GM21723 (cell line): ENCODE data around the gene FAM20A.

Experiments used
- ATAC-seq: cut with Tn5 transposase; IDR thresholded peaks from one replicate; pipeline ENCODE4 v1.9.1; 2021; ENCODE audit warnings: mild to moderate bottlenecking, moderate library complexity; ENCODE audit not compliant: unreplicated experiment

The FAM20A gene

DNA sequence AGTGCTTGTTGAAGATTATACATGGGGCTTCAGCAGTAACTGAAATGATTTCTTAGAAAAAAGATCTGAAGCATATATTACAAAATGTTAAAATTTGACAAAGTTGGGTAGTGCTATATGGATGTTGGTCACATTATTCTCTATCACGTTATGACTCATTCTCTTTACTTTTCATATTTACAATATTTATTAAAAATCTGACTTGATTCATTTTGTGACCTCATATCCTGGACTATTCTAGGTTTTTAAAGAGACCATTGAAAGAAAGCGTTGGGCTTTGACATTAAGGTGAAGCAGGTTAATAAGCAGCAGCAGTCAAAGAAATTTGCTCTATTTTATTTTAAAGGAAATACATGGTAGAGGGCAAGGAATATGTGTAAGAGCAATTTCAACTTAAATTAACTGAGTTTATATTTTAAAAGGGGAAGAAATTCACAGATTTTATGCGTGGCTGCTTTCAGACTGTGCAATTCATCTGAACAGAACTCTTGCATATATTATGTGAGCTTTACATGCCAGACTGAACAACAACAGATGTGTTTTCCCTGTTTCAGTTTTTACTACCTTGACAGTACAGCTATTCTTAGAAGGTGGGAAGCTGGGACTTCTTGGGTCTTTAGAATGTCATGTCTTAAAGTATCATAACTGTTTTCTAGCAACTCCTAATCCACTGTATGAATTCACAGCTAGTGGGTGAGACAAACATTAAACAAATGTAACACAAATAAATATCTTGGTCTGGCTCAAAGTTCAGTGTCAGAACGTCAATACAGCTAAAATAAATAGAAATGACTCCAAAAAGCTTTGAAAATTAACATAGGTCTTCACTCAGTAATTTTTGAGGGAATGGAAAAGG is 10.4 kb upstream of the FAM20A start:
- no peak for ATAC-seq

DNA sequence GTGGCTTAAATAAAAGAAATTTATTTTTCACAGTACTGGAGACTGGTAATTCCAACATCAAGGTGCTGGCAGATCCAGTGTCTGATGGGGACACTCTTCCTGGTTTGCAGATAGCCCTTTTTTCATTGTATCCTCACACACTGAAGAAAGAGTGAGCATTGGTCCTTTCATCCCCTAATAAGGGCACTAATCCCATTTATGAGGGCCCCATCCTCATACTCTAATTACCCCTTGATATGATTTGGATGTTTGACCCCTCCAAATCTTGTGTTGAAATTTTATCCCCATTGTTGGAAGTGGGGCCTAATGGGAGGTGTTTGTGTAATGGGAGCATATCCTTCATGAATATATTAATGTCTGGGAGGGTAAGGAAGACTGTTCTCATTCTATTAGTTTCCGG is 9.4 kb upstream of the FAM20A start:
- ATAC-seq, result no peak

DNA sequence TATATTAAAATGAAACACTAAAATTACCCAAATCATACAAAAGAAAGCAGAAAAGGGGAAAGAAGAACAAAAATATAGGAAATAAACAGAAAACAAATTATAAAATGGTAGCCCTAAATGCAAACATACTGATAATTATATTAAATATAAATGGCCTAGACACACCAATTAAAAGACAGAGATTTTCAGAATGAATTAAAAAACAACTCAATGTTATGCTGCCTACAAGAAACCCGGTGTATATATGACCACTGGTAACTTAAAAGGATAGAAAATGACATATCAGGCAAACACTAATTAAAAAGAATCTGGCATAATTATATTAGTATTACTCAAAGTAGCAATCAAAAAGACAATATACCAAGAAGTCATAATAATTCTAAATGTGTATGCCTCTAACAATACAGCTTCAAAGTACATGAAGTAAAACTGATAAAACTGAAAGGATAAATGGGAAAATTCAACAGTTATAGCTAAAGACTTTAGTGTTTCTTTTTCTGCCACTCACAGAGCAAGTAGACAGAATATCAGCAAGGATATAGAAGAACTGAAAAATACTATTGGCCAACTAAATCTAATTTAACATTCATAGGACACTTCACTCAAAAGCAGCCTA is 7.5 kb upstream of the FAM20A start:
- no peak for ATAC-seq

DNA sequence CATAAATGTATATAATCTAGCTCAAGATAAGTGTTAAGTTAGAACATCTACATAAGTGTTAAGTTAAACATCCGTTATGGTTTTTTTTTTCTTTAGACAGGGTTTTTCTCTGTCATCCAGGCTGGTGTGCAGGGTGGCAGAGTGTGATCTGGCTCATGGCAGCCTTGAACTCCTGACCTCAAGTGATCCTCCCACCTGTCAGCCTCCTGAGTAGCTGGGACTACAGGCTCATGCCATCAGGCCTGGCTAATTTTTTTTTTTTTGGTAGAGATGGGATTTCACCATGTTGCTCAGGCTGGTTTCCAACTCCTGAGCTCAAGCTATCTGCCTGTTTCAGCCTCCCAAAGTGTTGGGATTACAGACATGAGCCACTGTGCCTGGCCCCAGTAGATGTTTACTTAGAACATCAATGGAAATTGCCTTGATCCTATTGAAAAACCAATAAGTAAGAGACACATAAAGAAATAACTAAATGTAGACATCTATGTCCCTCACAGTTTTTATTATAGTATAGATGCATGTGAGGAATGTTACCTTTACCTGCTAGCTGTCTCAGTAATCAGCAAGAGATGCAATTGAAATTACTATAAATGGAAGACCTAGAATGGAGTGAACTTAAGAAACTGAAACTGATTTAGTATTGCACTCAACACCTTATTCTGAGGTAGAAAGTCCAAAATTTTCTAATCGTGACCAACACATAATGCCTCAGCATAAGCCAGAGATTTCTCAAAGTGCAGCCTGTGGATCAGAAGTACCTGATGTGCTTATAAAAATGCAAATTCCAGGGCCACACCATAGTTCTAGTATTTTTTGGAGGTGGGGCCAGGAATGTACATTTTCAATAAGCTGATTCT is 5.5 kb upstream of the FAM20A start:
- ATAC-seq, result no peak

DNA sequence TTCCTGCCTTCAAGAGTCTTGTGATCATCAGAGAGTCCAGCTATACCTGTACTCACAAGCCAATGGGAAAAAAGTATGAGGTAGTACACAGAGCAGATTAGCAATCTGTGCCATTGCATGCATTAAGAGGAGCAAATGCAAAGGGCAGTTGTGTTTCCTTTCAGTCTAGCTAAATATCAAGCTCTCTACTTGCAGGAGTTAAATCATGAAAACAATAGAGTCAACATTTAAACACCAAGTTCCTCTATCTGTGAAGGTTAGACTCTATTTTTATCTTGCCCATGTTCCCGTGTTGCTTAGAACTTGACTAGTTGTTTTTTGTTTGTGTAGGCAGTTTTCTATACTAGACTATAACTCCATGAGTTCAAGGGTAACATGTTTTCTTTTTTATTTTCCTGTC is 4.7 kb upstream of the FAM20A start:
- no peak for ATAC-seq

DNA sequence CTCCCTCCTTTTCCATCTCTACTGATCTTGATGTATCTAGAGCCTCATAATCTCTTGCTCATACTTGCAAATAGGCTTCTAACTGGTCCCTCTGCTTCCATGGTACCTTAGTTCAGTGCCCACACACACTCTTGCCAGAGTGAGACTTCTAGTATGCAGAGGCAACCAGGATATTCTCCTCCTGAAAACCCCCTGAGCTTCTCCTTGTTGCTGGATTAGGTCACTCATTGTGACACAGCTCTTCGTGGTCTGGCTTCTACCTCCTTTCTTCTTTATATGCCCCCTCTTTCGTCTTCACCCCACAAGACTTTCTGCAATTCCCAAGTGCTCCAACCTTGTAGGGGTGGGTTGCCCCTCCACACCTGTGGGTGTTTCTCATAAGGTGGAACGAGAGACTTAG is 2.5 kb upstream of the FAM20A start:
- no peak for ATAC-seq

DNA sequence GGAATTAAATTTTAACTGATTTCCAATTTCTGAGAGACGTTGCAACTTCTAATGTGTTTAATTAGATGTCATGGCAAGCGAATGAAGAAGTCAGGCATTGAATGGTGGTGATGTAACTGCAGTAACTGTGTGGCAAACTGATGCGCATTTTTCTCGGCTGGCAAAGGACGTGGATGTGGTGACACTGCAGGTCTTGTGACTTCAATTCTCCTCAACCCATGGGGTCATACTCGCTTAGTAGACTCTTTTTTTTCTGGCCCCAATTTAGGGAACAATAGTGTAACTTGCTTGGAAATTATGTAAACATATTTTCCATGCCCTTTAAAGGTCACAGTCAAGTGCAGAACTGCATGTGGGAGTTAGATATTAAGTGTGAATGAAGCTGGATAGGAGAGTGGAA is 1.9 kb upstream of the FAM20A start:
- no peak for ATAC-seq

DNA sequence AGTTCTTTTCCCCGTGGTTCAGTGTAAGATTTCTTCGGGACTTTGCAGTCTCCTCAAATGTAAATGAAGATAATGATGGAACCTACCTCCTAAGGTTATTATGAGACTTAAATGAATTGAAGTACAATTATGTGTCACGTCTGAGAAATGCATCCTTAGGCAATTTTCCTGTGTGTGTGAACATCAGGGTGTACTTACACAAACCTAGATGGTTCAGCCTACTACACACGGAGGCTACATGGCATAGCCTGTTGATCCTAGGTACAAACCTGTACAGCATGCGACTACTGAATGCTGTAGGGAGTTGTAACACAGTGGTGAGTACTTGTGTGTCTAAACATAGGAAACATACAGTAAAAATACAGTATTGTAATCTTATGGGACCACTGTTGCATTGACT is 1.1 kb upstream of the FAM20A start:
- no peak for ATAC-seq

DNA sequence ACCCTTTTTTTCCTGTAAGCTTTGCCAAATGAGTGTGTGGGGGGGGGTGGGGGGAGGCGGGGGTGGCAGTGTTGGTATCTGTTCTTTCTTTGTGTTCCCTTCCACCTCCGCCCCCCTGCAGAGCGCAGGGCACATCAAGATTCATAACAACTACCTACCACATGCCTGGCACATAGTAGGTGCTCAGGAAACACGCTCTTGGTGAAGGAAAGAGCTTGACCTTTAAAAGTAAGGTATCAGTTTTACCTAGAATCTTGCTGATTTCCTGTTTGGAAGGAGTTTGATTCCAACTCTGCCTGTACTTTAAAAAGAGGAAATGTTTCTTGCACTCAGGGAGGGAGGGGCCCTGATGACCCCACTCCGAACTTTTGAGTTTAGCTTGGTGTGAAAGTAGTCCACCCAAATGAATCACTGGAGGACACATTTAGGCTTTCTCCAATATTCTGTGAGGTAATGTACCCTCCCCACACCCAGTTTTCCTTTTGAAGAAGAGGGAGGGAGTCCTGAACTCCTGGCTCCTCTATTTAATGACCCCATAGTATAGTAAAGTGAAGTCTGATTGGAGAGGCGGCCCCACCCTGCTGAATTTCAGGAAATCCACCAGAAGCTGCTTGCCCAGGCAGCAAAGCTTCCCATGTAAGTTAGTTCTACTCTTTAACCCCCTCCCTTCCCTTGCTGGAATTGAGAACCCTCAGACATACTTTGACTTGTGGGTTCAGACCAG is 560 bp upstream of the FAM20A start:
- ATAC-seq, result no peak

DNA sequence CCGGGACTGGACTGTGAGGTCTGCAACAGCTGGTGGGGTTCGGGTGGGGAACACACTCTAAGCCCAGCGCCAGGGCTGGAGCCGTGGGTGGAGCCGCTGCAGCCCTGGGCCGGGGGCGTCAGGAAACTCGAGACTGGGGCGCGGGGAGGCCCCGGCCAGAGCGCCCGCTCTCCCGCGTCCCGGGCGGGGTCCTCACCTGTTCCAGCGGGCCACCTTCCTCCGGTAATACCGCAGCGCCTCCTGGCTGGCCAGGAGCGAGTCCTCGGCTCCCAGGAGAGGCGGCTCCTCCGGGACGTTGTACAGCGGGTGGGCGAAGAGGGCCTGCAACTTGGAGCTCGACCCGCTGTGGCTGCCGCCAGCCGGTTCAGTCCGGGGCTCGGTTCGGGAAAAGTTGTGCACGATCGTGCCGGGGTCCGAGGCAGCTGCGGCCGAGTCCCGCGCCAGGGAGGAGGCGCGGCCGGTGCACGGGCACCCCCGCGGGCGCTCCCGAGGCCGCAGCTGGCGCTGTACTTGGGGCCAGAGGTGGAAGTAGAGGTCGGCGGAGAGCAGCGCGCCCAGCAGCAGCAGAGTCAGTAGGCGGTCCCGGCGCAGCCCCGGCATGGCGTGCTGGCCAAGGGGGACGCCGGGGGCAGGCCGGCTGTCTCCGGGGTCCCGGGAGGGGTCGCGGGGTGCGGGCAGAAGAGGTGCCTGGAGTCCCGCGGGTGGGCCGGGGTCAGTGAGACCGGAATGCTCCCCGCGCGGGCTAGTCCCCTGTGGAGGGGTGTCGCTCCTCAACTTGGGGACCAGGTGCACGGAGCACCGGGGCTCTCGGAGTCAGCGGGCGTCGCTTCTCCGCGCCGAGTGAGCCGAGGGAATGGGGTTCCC is 868 bp downstream of the FAM20A start:
- no peak for ATAC-seq

DNA sequence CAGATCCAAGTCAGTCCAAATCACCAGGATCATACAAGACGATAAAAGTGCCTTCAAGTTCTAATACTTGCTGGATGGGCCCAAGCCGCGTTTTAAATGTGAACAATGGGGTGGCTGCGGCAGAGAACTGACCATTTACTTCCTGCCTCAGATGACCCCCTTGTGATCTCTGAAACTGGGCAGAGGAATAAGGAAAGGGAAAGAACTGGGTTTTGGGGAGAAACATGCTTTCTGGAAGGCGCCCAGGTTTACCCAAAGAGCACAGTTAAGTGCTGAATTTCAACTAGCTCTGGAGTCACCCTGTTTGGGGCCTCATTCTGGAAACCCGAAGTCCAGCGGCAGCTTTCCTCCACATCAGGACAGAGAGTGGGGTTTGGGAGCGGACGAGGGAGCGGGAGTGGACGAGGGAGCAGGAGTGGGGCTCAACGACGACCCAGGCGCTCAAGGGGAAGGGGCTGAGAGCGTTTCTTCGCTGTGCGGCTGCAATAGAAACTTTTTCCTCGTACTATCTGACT is 1.6 kb downstream of the FAM20A start:
- ATAC-seq, result no peak

DNA sequence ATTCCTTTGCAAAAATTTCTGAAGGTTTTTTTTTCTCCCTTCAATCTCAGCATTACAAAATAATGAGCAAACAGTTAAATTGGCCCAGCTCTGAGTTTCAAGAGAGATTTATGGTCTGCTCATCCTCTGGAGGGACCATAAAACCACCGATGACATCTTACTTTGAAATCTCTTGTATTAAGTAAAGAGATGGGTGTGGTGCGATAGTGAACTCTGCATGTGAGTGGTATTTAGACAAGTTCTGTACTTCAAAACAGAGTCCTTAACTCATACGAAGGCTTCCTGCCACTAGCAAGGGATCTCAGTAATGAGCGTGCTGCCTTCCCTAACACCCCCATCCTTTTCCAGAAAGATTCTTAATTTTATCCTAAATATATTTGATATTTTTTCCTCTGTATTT is 2.1 kb downstream of the FAM20A start:
- no peak for ATAC-seq

DNA sequence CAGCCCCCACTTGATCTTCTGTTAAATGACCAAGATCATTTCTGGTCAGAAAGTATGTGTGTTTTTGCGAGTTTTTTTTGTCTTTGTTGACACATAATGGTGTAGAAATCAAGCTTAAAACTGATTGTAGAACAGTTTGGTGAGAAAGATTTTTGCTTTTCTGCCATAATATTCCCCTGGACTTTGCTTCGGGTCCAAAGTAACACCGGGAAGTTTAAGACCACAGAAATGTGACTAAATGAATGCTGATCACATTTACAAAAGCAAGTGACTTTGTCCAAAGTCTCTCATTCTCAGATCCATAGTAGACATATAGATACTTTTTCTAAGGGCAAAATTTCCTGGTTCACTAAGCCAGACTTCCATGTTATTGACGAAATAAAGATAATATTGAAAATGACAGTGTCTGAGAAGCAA is 2.6 kb downstream of the FAM20A start:
- ATAC-seq, result no peak

DNA sequence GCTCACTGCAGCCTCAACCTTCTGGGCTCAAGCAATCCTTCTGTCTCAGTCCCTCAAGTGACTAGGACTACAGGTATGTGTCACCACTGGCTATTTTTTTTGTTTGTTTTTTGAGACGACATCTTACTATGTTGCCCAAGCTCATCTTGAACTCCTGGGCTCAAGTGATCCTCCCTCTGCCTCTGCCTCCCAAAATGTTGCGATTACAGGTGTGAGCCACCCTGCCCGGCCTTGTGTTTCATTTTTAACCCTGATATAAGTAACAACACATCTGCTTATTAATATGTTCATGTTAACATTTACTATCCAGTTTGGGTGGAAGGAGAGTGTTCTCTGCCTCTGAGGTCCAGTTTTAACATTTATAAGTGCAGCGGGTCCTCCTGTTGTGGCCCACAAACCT is 3.1 kb downstream of the FAM20A start:
- no peak for ATAC-seq

DNA sequence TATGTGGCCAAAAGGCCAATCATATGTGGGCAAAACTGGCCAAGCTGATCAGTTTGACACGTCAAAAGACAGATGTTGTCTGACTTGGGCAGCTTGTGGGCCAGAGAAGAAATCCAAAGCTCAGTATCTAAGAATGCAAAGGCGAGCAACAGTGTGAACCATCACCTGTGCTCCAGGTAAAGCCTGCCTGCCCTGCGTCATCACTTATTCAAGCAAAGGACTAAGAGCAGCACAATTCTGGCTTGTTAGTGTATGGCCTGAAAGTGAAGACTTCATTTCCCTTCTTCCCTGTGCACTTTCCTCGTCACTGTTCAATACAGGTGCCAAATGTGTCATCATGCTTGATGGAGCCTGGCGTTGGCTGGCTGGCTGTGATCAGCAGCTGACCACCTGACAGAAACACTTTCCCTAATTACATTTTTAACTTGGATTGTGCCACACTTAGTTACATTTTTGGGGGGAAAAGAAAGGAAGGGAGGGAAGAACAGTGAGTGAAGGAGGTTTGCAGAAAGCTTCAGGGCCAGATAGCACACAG is 4.7 kb downstream of the FAM20A start:
- ATAC-seq, result no peak

DNA sequence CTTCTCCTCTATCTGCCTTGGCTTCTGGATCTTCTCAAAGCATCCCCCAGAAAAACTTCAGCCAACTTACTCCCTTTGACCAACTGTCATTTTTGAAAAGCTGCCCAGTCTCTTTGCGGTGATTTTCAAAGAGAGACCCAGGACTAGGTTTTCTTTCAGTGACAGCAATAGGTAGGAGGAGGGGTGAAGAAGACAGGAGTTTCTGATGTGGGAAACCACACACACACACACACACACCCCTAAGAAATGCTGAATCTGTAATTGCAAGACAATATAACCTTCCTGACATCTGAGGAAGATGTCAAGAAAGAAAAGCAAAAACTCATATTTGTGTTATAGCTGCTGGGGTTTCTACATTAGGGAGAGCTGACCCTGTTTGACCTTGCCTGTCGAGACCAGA is 5.2 kb downstream of the FAM20A start:
- ATAC-seq, result no peak

DNA sequence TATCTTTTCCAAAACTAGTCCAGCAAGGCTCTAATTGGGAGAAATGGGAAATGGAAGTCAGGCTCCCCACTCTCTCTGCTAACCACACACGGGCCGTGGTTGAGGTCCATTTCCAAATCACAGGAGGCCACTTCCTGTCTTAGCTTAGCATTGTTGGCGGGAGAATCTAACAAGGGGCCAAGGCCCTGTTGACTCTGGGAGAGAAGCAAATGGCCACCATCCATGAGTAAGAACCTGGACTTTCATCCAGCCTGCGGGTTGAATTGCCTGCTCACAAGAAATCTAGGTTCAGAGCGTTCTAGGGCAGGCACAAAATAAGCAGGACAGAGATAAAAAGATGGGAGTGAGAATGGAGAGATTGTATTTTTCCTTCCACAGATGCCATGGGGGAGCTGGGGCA is 5.7 kb downstream of the FAM20A start:
- no peak for ATAC-seq

DNA sequence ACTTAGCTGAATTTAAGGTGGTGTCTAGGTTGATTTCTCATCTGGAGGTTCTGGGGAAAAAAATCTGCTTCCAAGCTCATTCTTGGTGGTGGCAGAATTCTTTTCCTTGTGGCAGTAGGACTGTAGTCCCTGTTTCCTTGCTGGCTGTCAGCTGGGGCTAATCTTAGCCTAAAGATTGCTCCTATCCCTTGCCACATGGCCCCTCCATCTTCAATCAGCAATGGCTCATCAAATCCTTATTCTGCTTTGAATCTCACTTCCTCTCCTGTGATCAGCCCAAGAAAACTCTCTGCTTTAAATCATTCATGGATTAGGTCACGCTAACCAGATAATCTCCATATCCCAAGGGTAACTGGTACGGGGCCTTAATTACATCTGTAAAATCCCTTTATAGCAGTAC is 6.6 kb downstream of the FAM20A start:
- ATAC-seq, result no peak
